Esophagus squamous epithelium (tissue), 4 donors: ENCODE measurements around the gene WWC1.

Experiments
- POLR2A ChIP-seq, 4 donors: fragments of 450-650 bp; IDR thresholded peaks; one replicate each; pipeline ENCODE4 v1.6.1; 2017; ENCODE audit warnings: antibody characterized with exemption in 4 of 4, mild to moderate bottlenecking in 4 of 4, moderate library complexity in 3 of 4
- TF ChIP-seq, protein P1 (sequence below), 6 experiments: fragments of 450-650 bp in 4 of 6; fragments of 200-600 bp in 2 of 6; sonication (generic) in 2 of 6; IDR thresholded peaks; one replicate each; pipeline ENCODE4 v1.5.1; 2016 to 2019; ENCODE audit warnings: antibody characterized with exemption in 6 of 6, mild to moderate bottlenecking in 4 of 6, moderate library complexity in 4 of 6

DNA sequence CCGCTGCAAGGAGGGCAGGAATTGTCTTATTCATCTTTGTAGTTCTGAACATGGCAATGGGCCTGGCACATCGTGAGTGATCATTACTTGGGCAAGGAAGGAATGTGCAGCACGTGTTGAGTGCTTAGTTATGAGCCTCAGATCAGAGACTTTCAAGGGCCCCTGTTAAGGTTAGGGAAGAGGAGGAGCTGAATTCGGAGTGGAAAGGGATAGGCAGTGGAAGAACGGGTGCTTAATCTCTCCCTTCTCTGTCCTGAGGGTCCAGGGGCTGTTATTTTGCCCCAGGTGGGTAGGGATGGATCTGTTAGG, 135.4 kb downstream of the WWC1 start:
- TF ChIP-seq, protein P1, sequence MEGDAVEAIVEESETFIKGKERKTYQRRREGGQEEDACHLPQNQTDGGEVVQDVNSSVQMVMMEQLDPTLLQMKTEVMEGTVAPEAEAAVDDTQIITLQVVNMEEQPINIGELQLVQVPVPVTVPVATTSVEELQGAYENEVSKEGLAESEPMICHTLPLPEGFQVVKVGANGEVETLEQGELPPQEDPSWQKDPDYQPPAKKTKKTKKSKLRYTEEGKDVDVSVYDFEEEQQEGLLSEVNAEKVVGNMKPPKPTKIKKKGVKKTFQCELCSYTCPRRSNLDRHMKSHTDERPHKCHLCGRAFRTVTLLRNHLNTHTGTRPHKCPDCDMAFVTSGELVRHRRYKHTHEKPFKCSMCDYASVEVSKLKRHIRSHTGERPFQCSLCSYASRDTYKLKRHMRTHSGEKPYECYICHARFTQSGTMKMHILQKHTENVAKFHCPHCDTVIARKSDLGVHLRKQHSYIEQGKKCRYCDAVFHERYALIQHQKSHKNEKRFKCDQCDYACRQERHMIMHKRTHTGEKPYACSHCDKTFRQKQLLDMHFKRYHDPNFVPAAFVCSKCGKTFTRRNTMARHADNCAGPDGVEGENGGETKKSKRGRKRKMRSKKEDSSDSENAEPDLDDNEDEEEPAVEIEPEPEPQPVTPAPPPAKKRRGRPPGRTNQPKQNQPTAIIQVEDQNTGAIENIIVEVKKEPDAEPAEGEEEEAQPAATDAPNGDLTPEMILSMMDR (IDR thresholded peaks at IDR 0.05): no peak
- TF ChIP-seq POLR2A (IDR thresholded peaks at IDR 0.05): no peak
